ENCODE measurements around the gene NFASC. TPM values are rescaled to one million over a fixed set of nuclear protein-coding genes. Genes with fewer than 3 reads are reported as not detected.

The NFASC gene
- total and polyA plus RNA-seq, 3 donors from 2014 or later = 9.9 to 13.9 (median 10.2) TPM

GRCh38 chr1:205056956-205057568 is 186.4 kb downstream of the NFASC start:
- Histone ChIP-seq H3K9me3 (no peaks in the 10 kb centered on the region), H3K27me3 (no peaks in the 10 kb centered on the region), H3K27ac (no peak overlapping the region), H3K4me3 (no peak overlapping the region), H3K4me1 (no peaks in the 10 kb centered on the region), H3K36me3 (ENCODE audit: low read depth, missing control alignments) (no peaks in the 10 kb centered on the region)
- TF ChIP-seq POLR2A (IDR thresholded peaks at IDR 0.05) (no peak), CTCF (IDR thresholded peaks at IDR 0.05) (no peak)
- no peak for DNase-seq
- intact Hi-C loops (cut with DNase I; ENCODE audit: low total_unique reads) = loop anchor here (5.0 kb wide), 1 partner anchor 70 kb away; no protein-coding TSS in a partner anchor
- WGBS, 2 donors = 95 to 98% methylated on average over 6 of the region's 6 CpGs

- intact Hi-C loops (cut with DNase I; ENCODE audit: low total_unique reads) = loop anchor here (5.0 kb wide), 1 partner anchor 71 kb away; no protein-coding TSS in a partner anchor
Measured at GRCh38 chr1:205057808-205058575, 187.3 kb downstream of the NFASC start.

GRCh38 chr1:205058853-205059252 is 188.2 kb downstream of the NFASC start:
- WGBS, 2 donors = 96% methylated on average over 12 of the region's 12 CpGs

More at GRCh38 chr1:205057808-205058575, 187.3 kb downstream of the NFASC start:
- WGBS, 2 donors = 92% methylated on average over 9 to 15 of the region's 19 CpGs
- Histone ChIP-seq H3K4me1 (no peaks in the 10 kb centered on the region), H3K4me3 (no peak overlapping the region), H3K9me3 (no peaks in the 10 kb centered on the region), H3K27me3 (no peaks in the 10 kb centered on the region), H3K36me3 (ENCODE audit: low read depth, missing control alignments) (no peaks in the 10 kb centered on the region), H3K27ac (no peak overlapping the region)
- DNase-seq = no peak
- no peak for TF ChIP-seq POLR2A (IDR thresholded peaks at IDR 0.05)
- TF ChIP-seq CTCF (IDR thresholded peaks at IDR 0.05) = no peak

GRCh38 chr1:205059660-205060059 is 189.0 kb downstream of the NFASC start:
- no peak overlapping the region for H3K4me3 ChIP-seq
- 82 to 94% methylated on average over 6 of the region's 6 CpGs for WGBS, 2 donors
- H3K27me3 ChIP-seq = no peaks in the 10 kb centered on the region
- no peak for DNase-seq
- H3K27ac ChIP-seq = no peak overlapping the region
- no peaks in the 10 kb centered on the region for H3K36me3 ChIP-seq (ENCODE audit: low read depth, missing control alignments)
- no peaks in the 10 kb centered on the region for H3K9me3 ChIP-seq
- TF ChIP-seq POLR2A (IDR thresholded peaks at IDR 0.05) (no peak), CTCF (IDR thresholded peaks at IDR 0.05) (no peak)
- intact Hi-C loops (cut with DNase I; ENCODE audit: low total_unique reads) = loop anchor here (5.0 kb wide), 1 partner anchor 72 kb away; no protein-coding TSS in a partner anchor
- no peaks in the 10 kb centered on the region for H3K4me1 ChIP-seq

More at GRCh38 chr1:205058853-205059252, 188.2 kb downstream of the NFASC start:
- no peaks in the 10 kb centered on the region for H3K9me3 ChIP-seq
- intact Hi-C loops (cut with DNase I; ENCODE audit: low total_unique reads) = loop anchor here (5.0 kb wide), 1 partner anchor 72 kb away; no protein-coding TSS in a partner anchor
- no peaks in the 10 kb centered on the region for H3K4me1 ChIP-seq
- H3K27ac ChIP-seq = no peak overlapping the region
- no peaks in the 10 kb centered on the region for H3K36me3 ChIP-seq (ENCODE audit: low read depth, missing control alignments)
- TF ChIP-seq POLR2A (IDR thresholded peaks at IDR 0.05) (no peak), CTCF (IDR thresholded peaks at IDR 0.05) (no peak)
- DNase-seq = no peak
- H3K27me3 ChIP-seq = no peaks in the 10 kb centered on the region
- H3K4me3 ChIP-seq = no peak overlapping the region

Data from testis (tissue), 3 donors.